CD4-positive, alpha-beta T cell treated with Interleukin-10 for 1 hour (primary cell): Measurements from ENCODE around the gene ESPN.

Experiments
- DNase-seq: peaks from one replicate; pipeline ENCODE4 v3.0.0-alpha.2; 2020

The ESPN gene

DNA sequence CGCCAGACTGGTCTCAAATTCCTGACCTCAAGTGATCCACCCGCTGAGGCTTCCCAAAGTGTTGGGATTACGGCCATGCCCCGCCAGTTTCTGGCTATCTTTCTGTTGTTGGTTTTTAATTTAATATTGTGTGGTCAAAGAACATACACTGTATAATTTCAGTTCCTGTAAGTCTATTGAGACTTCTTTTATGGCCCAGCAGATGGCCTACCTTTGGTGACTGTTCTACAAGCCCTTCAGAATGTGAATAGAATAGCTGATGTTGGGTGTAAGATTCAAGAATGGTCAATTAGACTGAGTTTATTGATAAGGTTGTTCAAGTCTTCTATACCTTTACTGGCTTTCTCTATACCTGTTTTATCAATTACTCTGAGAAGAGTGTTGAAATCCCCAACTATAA is 15.5 kb upstream of the ESPN start:
- DNase-seq: no peak

DNA sequence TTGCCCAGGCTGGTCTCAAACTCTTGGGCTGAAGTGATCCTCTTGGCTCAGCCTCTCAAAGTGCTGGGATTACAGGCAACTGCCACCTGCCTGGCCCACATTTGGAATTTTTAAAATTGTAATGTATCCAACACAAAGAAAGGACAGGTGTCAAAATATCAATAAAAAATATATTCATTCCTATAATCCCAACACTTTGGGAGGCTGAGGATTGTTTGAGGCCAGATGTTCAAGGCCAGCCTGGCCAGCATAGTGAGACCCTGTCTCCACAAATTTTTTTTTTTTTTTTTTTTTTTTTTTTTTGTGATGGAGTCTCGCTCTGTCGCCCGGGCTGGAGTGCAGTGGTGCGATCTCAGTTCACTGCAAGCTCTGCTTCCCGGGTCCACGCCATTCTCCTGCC is 14.8 kb upstream of the ESPN start:
- DNase-seq: no peak

DNA sequence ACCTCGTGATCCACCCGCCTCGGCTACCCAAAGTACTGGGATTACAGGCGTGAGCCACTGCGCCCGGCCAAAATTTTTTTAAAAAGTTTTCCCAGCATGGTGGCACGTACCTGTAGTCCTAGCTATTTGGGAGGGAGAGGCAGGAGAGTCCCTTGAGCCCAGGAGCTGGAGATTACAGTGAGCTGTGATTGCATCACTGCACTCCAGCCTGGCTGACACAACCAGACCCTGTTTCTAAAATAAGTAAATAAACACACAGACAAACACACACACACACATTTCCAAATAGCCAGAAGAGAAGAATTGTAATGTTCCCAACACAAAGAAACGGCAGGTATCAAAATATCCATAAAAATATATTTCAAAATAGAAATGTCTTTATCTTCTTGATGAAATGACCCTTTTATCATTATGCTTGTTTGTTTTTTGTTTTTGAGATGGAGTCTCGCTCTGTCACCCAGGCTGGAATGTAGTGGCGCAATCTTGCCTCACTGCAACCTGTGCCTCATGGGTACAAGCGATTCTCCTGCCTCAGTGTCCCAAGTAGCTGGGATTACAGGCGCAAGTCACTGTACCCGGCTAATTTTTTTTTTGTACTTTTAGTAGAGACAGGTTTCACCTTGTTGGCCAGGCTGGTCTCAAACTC is 14.2 kb upstream of the ESPN start:
- no peak for DNase-seq

DNA sequence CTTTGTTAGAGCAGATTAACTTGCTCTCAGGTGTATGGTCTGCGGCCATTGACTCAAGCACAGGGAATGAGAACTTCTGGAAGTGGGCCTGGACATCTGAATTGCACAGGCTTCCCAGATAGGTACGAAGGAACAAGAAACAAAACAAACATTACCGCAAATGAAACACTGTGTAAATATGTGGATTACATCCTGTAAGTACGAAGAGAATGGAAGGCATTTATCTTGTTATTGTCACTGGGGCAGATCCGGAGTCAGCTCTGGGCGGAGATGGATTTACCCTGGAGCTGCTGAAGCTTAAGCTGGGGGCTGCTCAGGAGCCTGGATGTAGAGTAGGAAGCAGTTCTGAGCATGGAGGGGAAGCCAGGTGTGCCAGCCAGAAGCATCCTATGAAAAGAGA is 11.7 kb upstream of the ESPN start:
- no peak for DNase-seq

DNA sequence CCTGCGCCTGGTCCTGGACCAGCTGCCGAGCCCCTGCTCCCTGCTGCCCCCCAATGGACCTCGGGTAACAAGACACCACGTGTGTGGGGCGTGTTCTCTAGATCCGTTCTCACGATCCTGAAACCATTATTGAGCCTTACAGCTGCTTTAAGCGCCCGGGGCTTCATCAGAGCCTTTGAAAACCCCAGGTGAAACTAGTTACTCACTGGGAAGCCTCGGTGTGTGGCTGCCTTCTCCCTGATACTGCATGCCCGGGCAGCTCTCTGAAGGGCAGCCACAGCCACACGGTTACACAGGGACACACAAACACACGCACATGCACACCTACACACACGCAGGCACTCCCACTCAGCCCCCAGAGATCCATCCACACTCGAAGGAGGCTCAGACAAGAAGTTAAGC is 10.1 kb upstream of the ESPN start:
- peak; percentile 35 for DNase-seq

DNA sequence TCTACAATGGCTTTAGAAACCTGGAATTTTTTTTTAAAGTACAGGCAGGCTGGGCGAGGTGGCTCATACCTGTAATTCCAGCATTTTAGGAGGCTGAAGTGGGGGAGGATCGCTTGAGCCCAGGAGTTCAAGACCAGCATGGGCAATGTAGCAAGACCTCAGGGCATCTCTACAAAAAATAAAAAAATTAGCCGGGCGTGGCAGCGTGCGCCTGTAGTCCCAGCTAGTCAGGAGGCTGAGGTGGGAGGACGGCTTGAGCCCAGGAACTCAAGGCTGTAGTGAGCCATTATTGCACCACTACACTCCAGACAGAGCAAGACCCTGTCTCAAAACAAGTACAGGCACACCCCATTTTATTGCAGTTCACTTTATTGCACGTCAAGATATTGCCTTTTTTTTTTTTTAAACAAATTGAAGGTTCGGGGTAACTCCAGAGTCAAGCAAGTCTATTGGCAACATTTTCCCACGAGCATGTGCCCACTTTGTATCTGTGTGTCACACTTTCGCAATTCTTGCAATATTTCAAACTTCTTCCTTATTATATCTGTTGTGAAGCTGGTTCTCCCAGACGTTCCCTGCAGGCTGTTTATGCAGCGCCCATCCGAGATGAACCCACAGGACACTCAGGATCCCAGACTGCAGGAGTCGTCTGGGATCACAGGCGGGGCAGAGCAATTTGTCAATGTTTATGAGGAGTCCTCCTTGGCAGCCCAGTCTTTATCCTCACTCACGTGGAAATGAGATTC is 9.5 kb upstream of the ESPN start:
- no peak for DNase-seq

DNA sequence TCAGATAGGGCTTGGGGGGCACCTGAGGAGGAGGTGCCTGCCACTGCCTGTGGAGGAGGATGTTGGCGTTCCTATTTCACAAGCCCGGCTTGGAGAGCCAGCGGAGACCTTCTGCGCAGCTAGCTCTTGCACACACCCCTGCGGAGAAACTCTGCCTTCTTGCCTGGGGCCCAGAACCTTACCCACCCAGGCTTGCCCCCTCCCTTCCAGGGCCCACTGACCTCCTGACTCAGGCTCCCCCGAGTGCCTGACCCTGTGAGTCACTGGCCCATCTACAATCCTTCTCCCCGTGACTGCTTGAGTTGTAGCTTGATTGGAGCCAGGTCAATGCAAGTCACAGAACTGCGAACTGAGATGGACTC is 8.3 kb upstream of the ESPN start:
- no peak for DNase-seq

DNA sequence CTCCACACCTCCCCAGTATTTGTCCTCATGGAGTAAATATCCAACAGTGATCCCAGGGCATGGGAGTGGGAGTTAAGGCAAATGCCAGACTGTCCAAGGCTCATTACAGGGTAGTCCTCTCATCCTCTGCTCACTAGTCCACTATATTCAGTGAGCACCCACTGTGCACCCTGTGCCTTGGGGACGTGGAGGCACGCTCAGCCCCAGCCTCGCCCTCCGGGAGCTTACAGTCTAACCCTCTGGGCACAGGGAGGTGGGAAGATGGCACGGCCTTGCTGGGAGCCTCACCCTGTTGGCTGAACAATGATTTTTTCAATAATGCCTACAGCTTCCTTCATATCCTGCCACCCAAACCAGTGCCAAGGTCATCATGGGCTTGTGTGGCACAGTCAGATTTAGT is 7.7 kb upstream of the ESPN start:
- no peak for DNase-seq

DNA sequence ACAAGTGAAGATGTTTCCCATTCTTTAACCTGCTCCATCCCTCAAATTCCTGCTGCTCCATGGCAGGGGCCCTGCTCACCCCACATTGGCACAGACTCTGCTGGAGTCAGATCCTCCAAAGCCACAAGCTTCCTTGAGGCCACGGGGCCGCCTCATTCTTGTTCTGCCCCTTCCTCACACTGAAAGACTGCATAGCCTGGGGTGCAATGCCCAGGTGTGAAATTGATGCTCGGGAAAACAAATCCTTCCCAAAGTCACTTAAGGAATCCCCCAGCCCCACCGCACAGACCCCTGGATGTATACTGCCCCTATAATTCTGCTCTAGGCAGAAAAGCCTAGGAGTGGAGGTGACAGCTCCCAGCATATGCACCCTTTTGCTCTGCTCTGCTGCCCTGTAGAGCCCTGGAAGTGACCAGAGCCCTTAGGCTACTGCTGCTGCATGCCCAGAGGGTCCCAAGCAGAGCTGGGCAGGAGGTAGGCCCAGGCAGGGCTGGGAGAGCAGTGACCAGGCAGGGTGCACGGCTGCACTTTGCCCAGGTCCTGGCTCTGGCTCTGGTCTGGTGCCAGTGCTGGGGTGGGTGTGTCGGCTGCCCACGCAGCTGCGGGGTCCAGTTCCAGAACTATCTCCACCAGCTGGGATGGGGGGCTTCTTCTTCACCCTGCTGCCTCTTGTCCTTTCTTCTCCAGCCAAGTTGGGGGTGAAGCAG is 6.5 kb upstream of the ESPN start:
- no peak for DNase-seq

DNA sequence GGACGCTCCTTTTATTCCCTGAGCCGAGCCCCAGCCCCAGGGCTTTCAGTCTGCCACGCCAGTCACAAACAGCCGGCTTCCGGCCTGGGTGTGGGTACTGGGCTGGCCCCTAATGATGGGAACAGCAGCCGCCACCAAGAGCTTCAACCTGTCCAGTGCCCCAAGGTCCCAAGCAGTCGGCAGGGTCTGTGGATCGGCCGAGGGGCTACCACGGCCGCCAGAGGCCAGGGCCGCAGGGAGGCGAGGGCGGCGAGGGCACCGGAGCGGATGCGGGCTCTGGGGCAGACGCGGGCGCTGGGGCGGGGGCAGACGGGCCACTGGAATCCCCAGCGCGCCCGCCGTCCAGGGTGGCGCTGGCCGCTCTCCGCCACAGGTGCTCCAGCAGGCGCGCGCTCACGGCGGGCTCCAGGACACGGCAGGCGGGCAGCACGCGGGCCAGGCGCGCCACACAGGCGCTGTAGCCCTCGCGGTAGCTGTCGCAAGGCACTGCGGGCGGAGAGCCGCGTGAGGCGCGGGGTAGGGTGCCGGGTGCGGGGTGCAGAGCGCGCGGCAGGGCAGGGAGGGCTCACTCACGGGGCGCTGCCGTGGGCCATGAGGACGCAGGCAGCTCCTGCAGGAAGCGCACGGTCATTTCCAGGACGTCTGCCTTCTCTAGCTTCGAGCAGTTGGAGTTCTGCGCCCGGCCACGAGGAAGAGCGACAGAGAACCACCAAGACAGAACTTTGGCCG is 5.7 kb upstream of the ESPN start:
- no peak for DNase-seq

DNA sequence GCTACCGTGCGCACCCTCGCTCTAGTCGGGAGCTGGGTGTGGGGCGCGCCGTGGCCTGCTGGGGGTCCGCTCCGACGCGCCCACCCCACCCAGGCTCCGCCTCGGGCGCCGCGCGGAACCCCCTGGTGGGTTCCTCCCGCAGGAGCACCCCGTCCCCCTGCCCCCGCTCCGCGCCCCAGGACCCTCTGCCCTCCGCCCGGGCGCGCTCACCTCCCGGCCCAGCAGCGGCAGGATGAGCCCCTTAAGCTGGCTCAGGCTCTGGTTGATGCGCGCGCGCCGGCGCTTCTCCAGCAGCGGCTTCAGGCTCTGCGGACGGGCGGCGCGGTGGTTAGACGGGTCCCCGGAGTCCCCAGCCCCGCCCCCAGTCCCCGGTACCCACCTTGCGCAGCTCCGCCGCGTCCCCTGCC is 5.2 kb upstream of the ESPN start:
- DNase-seq: no peak

DNA sequence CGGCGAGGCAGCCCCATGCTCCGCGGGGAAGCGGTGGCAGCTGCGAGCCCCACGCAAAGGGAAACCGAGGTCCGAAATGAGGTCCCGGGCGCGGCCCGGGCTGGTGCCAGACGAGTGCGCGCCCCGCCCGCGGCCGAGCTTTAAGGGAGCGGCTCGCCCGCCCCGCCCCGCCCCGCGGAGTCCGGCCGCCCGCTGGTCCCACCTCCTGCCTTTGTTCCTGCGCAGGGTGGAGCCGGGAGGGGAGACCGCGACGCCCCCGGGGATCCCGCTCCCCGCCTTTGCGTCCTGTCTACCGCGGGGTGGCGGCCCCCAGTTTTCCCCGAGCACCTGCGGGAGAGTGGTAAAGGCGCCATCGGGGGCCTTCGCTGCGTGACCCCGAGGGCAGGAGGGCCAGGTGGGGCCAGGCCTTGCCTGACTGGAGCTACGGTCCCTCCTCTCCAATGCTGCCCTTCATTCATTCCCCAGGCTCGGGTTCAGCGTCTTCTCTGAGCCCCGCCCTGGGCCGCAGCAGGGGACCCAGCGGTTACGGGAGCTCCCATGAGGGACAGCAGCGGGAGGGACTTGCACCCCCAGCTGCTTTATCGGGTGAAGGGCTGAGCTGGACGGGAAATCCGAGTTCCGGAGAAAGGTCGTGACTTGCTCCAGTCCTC is 4.6 kb upstream of the ESPN start, which contains the start of gene HES2:
TSS of gene HES2 (minus strand) at position 116 of the 650 bp plus-strand sequence. CDS start at position 17, 99 bp downstream.
- no peak for DNase-seq

DNA sequence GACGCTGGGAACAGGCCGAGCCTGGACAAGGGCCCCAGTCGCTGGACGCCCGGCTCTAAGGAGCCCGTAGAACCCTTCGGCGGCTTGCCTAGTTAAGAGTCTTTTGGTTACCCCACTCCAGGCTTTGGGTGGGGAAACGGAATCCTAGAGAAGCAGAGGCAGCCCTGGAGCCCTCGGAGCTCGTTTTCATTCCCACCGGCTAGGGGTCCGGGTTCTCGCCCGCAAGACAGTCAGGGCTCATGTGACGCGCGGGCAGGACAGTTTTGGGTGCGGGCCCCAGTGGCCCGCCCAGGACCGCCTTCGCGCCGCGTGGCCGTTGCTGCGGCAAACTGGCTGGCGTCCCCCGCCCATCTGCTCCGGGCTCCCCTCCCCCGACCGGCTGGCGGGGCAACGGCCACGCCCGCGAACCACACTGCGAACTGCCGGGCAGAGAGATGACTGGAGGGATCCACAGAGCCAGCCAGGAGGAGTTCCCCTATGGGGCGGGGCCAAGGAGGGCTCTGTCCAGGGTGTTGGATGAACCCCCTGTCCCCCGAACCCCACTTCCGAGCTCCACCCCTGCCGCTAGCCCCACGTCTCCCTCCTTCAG is 4.0 kb upstream of the ESPN start:
- no peak for DNase-seq

DNA sequence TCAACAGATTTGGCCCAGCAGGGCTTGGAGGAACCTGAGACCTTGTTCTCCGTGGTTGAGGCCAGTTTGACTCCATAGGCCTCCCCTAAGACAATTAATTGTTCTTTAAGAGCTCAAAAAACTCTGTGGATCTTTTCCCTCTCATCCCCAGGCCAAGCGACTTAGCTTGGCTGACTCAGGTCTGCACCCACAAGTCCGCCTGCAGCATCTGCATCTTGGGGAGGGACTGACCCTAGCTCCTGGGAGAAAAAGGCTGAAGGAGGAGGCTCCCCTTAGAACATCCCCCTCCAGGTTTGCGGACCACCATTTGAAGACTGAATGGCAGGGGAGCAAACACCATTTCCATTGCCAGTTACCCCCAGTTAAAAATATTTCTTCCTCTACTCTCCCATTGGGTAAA is 3.3 kb upstream of the ESPN start:
- no peak for DNase-seq

DNA sequence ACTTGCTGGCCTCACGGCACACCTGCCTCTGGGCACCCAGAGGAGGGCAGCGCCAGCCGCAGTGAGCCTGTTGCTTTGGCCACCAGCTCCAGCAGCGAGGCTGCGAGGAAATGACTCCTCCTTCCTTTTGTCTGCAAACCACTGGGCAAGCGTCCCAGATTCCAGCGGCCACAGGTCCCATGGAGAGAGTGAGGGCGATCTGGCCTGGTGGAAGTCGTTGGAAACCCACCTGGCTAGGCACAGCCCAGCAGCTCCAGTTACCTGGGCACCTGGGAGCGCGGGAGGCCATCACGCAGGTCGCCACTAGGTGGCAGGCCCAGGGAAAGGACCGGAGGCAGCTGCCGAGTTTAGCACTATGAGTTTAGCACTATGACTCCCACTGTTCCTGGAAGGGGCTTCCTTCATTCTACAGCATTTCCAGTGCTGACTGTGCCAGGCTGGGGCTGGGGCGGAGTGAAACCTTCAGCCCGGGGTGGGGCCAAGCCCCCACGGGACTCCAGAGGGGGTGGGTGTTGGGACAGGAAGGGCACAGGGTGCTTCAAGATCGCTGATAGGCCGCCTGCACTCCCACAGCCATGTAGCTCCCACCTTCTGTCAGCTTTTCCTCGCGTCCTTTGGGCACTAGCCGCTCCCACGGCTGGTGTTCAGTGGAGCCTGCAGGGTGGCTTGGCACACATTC is 1.1 kb upstream of the ESPN start:
- peak; percentile 75 for DNase-seq

DNA sequence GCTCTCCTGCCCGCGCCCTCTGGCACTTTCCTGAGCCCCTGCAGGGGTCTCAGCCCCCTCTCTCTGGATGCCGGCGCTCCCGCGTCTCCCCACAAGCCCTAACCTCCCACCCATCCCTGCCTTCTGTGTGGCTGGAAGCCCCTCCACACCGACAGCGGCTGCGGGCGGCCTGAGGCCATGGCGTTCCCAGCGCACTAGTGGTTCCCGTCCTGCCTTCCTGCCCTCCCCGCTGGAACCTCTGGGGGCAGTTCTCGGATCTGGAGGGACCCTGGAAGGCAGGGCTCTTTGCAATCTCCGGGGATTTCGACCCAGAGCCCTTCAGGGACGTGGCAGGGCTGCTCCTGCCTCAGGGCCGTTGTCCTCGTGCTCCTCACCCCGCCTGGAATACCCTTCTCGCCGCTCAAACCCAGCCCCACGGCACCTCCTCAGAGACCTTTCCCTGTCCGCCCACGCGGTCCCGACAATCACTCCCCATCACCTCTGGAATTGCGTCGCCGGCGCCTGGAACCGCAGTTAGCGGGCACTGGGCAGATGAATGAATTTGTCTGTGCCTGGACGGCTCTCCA is 493 bp upstream of the ESPN start:
- DNase-seq: no peak

DNA sequence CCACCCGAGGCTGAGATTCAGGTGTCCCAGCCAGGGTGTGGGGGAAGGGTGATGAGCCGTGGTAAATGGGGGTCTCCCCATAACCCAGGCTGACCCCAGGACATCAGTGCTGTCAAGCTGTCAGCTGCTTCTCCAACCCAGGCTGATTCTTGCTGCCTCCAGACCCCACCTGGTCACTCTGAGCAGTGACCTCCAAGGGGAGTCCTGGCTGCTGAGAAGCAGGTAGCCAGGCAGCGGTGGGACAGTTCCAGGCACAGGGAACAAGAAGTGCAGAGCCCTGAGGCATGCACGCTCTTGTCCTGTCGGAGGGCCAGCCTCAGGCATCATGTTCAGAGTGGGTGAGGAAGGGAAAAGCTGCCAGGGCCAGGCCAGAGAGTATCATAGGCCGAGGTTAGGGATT is 1.1 kb downstream of the ESPN start:
- no peak for DNase-seq

DNA sequence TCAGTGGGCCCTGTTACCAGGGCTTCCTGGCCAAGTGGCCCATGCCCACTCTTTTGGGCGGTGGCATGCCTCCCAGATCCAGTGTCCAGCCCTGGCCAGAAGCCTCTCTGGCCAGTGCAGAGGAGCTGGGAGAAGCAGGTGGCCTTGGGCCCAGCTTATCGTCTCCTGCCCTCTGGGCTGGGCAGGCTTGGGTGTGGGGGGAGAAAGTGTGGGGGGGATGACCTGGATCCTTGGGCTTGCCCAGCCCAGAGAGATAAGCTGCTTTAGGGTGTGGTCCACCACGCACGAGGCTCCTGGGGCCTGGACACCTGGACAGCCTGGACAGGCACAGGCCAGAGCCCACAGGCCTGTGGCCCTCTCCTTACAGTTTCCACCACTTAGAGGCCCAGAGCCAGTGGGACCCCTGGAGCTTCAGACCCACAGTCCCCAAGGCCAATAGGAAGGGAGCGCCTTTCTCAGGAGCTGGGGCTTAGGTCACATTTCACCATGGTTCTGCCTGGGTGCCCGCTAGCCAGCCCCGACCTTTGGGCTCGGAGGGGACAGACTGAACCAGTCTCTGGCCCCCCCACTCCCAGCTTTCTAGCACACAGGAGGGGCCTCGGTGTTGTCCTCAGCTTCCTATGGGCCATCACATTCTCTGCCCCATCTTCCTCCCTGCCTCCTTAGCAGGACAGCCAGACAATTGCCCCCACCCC is 1.8 kb downstream of the ESPN start:
- DNase-seq: no peak

DNA sequence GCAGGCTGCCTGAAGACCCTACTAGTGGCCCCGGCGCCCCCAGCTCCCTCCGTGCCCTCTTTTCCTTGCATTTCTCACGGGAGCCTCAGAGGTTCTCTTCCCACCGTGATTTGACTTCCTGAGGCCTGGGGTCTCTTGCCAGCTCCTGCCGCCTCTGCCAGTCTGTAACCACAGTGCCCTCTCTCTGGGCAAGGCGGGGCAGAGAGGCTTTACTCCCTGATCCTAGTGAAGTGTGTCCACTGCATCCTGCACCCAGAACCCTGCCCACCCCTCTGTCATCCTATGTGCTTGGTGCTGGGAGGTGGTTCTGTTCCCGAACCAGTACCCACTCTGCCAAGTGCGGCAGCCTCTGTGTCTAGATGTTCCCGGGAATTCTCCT is 2.4 kb downstream of the ESPN start:
- DNase-seq: no peak

DNA sequence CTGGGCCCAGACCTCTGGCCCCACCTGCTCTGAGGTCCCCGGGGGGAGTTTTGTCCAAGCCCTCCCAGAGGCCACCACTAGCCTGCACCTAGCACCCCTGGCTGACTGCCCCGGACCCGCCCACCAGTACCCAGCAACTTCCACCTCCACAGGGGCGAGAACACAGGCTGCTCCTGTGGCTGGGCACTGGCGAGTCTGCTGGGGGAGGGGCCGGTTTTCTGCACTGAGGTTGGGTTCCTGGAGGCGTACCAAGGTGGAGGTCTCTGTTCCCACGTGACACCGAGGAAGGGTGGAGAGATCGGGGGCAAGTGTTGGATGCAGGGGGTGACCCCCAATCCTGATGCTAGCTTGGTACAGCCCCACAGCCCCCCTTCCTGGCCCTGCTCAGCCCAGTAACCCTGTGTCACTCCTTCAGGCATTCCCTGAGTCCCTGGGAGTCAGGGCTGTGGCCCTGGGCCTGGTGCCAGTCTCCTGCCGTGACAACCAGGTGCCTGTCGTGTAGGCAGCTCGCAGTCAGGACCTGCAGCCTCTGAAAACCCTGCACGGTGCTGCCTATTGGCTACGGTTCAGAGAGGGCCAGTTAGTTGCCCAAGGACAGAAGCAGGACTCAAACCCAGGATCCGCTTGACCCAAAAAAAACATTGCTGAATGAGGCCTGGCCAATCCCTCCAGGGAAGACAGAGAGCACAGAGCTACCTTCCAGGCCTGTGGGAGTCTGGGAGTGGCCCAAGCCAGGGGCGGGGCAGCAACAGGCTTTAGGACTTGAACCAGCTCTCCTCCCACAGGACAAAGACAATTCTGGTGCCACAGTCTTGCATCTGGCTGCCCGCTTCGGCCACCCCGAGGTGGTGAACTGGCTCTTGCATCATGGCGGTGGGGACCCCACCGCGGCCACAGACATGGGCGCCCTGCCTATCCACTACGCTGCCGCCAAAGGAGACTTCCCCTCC is 3.1 kb downstream of the ESPN start:
- no peak for DNase-seq
